Hepatocyte (in vitro differentiated cells): ENCODE results near the gene DLG2. TPM values are rescaled to one million over a fixed set of nuclear protein-coding genes. Genes with fewer than 3 reads are reported as not detected.

Source experiments
- DNase-seq: peaks from one replicate; pipeline ENCODE4 v3.0.0-alpha.2; 2016; ENCODE audit warnings: low spot score
- H2AFZ ChIP-seq: fragments of 200-600 bp; sonication (generic); 2 replicates; pipeline ENCODE4 v1.6.0; 2016; ENCODE audit warnings: antibody characterized with exemption, mild to moderate bottlenecking
- H3K27ac ChIP-seq: fragments of 200-600 bp; sonication (generic); 2 replicates; pipeline ENCODE4 v1.5.1; 2016; ENCODE audit warnings: mild to moderate bottlenecking
- H3K27me3 ChIP-seq: fragments of 200-600 bp; sonication (generic); 2 replicates; pipeline ENCODE4 v1.6.1; 2016
- H3K36me3 ChIP-seq: fragments of 200-600 bp; sonication (generic); replicated peaks from 2 replicates; pipeline ENCODE4 v1.5.1; 2016; ENCODE audit warnings: low read depth; ENCODE audit not compliant: insufficient read depth
- H3K4me1 ChIP-seq: fragments of 200-600 bp; sonication (generic); 2 replicates; pipeline ENCODE4 v1.5.1; 2016; ENCODE audit warnings: mild to moderate bottlenecking, moderate library complexity; ENCODE audit not compliant: insufficient read depth
- H3K4me2 ChIP-seq: fragments of 200-600 bp; sonication (generic); 2 replicates; pipeline ENCODE4 v1.6.0; 2016
- H3K4me3 ChIP-seq: fragments of 200-600 bp; sonication (generic); 2 replicates; pipeline ENCODE4 v1.5.1; 2016; ENCODE audit warnings: mild to moderate bottlenecking
- H3K79me2 ChIP-seq: fragments of 200-600 bp; sonication (generic); 2 replicates; pipeline ENCODE4 v1.6.0; 2017; ENCODE audit warnings: mild to moderate bottlenecking
- H3K9me2 ChIP-seq: fragments of 200-600 bp; sonication (generic); replicated peaks from 2 replicates; pipeline ENCODE4 v1.6.0; 2017; ENCODE audit warnings: mild to moderate bottlenecking; ENCODE audit not compliant: insufficient read depth
- H3K9me3 ChIP-seq: fragments of 200-600 bp; sonication (generic); 2 replicates; pipeline ENCODE4 v1.5.1; 2016; ENCODE audit warnings: low read depth, mild to moderate bottlenecking
- H4K20me1 ChIP-seq: fragments of 200-600 bp; sonication (generic); 2 replicates; pipeline ENCODE4 v1.6.0; 2016; ENCODE audit warnings: mild to moderate bottlenecking; ENCODE audit not compliant: insufficient read depth, poor library complexity, severe bottlenecking
- EZH2 ChIP-seq: fragments of 200-600 bp; sonication (generic); IDR thresholded peaks from 2 replicates; pipeline ENCODE4 v1.6.1; 2016; ENCODE audit warnings: antibody characterized with exemption, mild to moderate bottlenecking, borderline replicate concordance
- EZH2phosphoT487 ChIP-seq: fragments of 200-600 bp; sonication (generic); IDR thresholded peaks from one replicate; pipeline ENCODE4 v1.6.1; 2018; ENCODE audit warnings: antibody characterized with exemption, mild to moderate bottlenecking, low read depth, moderate library complexity; ENCODE audit not compliant: unreplicated experiment, severe bottlenecking
- WGBS: methylation state at CpG from one replicate; pipeline ENCODE4 v1.1.6; 2016; ENCODE audit warnings: low lambda C conversion rate; ENCODE audit errors: missing lambda C conversion rate; 5-methylcytosine and 5-hydroxymethylcytosine counted together
- polyA plus RNA-seq: library from polyadenylated mRNA; unstranded; fragments of >200 nt; fragmentation: Nextera tagmentation; extraction: Ambion mirVana; gene quantifications from 2 replicates; pipeline ENCODE4 v1.2.1, GENCODE V29; 2016
- total RNA-seq: library from RNA; depleted of rRNA; stranded (reverse); fragments of >200 nt; gene quantifications from 2 replicates; pipeline ENCODE4 v1.2.3, GENCODE V29; 2014
- TF ChIP-seq, protein P1 (sequence below): fragments of 200-600 bp; sonication (generic); IDR thresholded peaks from 2 replicates; pipeline ENCODE4 v1.5.1; 2016; ENCODE audit warnings: antibody characterized with exemption, mild to moderate bottlenecking; ENCODE audit not compliant: poor library complexity

Gene DLG2
- total and polyA plus RNA-seq, 2 experiments from 2014 or later = 2.6 to 6.8 TPM

DNA sequence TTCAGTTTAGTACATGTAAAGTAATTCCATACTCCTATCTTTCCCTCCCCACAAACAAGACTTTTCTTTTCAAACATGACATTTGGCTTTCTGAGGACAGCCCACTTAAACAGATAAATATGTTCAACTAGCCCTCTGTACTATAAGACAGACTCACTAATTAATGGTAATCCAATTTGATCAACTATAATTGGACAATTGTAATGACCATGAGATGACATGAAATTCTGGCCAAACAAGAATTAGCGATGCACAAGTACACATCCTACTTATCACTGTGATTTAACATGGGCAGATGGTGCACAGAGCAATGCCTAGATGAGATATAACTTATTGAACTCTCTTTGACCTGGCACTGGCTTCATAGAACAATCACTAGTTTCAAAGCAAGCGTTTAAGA, 1307.3 kb downstream of the DLG2 start:
- Histone ChIP-seq H3K79me2 (no peaks in the 10 kb centered on the region), H3K27ac (no peak overlapping the region), H3K4me3 (no peak overlapping the region), H3K36me3 (no peaks in the 10 kb centered on the region), H2AFZ (no peak overlapping the region), H3K9me3 (no peaks in the 10 kb centered on the region), H3K9me2 (no peaks in the 10 kb centered on the region), H3K4me2 (no peak overlapping the region), H3K27me3 (no peaks in the 10 kb centered on the region), H3K4me1 (no peaks in the 10 kb centered on the region), H4K20me1 (no peaks in the 10 kb centered on the region)
- TF ChIP-seq, protein P1, sequence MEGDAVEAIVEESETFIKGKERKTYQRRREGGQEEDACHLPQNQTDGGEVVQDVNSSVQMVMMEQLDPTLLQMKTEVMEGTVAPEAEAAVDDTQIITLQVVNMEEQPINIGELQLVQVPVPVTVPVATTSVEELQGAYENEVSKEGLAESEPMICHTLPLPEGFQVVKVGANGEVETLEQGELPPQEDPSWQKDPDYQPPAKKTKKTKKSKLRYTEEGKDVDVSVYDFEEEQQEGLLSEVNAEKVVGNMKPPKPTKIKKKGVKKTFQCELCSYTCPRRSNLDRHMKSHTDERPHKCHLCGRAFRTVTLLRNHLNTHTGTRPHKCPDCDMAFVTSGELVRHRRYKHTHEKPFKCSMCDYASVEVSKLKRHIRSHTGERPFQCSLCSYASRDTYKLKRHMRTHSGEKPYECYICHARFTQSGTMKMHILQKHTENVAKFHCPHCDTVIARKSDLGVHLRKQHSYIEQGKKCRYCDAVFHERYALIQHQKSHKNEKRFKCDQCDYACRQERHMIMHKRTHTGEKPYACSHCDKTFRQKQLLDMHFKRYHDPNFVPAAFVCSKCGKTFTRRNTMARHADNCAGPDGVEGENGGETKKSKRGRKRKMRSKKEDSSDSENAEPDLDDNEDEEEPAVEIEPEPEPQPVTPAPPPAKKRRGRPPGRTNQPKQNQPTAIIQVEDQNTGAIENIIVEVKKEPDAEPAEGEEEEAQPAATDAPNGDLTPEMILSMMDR = no peak
- DNase-seq = no peak
- 90% methylated on average over 2 of the region's 2 CpGs for WGBS

DNA sequence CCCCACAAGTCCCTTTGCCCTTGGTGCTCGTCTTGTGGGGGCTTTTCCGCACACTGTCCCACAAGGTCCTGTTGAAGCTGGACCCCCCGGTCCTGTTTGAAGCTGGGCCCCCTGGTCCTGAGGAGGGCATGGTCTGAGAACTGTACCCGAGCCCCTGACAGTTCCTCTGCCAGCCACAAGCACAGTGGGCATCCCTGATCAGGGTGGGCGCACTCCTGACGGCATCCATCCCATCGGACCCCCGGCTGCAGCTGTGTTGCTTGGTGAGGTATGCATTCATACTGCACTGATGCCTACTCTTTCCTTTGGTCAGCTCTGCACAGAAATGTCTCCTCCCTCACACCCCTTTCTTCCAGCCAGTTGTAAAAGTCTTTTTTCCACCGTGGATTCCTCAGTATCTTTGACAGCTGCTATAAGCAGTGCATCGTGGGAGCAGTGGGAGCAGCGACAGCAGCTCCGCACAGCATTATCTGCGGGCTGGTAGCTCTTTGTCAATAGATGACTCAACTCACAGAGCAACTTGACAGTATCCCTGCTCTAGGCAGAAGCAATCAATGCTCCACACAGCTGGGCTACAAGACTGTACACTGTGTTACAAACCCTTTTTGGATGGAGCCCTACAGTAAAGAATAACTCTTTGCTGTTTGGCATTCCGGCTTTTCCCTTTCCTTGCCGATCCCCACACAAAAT, 1310.1 kb downstream of the DLG2 start:
- Histone ChIP-seq H3K27me3 (no peaks in the 10 kb centered on the region), H3K4me3 (no peak overlapping the region), H3K9me2 (no peaks in the 10 kb centered on the region), H3K36me3 (no peaks in the 10 kb centered on the region), H2AFZ (no peak overlapping the region), H4K20me1 (no peaks in the 10 kb centered on the region), H3K9me3 (no peaks in the 10 kb centered on the region), H3K4me1 (no peaks in the 10 kb centered on the region), H3K4me2 (no peak overlapping the region), H3K27ac (no peak overlapping the region), H3K79me2 (no peaks in the 10 kb centered on the region)
- TF ChIP-seq EZH2phosphoT487 (no peak), EZH2 (no peak)
- TF ChIP-seq, protein P1 = no peak
- WGBS = 59% methylated on average over 15 of the region's 15 CpGs
- DNase-seq = peak; percentile 44

DNA sequence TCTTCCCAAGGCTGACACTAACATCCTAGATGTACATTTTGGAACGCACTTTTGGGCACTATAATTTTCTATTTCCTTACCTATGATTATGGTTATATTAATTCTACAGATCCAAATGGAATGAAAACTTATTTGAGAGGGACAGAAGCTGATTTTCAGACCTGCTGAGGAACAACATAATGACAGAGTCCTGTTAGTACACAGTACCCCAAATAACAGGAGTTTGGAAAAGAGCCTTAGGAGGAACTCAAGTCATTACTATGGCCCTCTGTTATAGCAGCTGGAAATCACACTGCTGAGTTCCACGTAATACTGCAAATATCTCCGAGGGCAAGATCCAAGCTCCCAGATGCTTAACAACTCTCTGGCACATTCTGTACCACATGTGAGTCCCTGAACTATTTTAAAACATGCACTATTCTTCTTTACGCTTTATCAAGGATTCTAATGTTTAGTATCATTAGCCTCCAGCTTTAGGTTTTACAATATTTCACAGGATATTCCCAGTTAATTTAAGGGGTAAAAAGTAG, 1313.2 kb downstream of the DLG2 start:
- no peak overlapping the region for H3K4me3 ChIP-seq
- H3K36me3 ChIP-seq = no peaks in the 10 kb centered on the region
- no peak overlapping the region for H2AFZ ChIP-seq
- H3K4me1 ChIP-seq = no peaks in the 10 kb centered on the region
- H3K27ac ChIP-seq = no peak overlapping the region
- no peak overlapping the region for H3K4me2 ChIP-seq
- no peaks in the 10 kb centered on the region for H3K9me3 ChIP-seq
- 80% methylated on average over 4 of the region's 4 CpGs for WGBS
- TF ChIP-seq EZH2 (no peak), EZH2phosphoT487 (no peak)
- TF ChIP-seq, protein P1 = no peak
- no peaks in the 10 kb centered on the region for H3K27me3 ChIP-seq
- no peaks in the 10 kb centered on the region for H4K20me1 ChIP-seq
- H3K9me2 ChIP-seq = no peaks in the 10 kb centered on the region
- H3K79me2 ChIP-seq = no peaks in the 10 kb centered on the region
- no peak for DNase-seq
